ENCODE measurements around the gene CLDN14.

Gene CLDN14

GRCh38 chr21:36430841-36431240, 49.1 kb downstream of the CLDN14 start:
- DNase-seq = no peak

GRCh38 chr21:36429947-36430546, 49.9 kb downstream of the CLDN14 start:
- DNase-seq = peak; percentile 72 to 73

DNA sequence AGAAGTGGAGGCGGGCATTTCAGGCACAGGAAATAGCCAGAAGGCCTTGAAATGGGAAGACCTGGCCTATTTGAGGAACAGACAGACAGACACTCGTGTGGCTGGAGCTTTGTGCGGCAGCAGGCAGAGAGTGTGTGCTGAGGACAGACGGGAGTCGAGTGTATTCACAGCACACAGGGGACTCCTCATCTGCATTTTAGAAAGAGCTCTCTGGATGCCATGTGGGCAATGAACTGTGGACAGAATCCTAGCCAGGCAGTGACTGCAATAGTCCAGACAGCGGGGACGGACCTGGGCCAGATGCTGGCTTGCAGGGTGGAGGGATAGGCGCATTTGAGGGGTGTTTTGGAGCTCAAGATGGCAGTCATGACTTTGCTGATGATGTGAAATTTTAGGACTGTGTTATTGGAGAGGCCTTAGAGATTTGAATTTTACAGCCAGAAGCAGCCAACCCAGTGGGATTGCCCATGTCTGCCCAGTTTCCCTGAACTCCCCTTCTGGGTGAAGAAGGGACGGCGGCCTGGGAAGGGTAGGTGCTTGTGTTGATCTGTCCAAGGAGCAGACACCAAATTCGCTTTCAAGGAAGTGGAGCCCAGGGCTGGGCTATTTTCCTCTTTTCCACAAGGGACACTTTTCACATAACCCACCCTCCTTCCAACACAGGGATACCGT, 51.0 kb downstream of the CLDN14 start:
- no peak for DNase-seq

GRCh38 chr21:36427502-36427901, 52.4 kb downstream of the CLDN14 start:
- DNase-seq = no peak

DNA sequence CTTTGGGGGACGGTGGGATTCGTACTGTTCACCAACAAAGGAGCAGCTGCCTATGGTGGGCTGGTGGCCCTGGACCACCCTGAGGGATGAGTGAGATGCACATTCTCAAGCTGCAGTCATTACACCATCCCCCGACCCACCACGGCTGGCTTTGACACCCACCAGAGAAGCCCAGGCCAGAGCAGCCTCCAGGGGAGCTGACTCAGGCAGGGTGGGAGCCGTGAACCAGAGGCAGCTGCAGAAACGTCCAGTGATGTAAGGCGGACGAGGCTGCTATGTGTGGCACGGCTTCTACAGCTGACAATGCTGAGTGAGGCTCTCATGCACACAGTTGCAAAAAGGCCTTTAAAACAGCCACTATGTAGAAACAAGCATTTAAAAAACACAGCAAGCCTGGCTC, 54.6 kb downstream of the CLDN14 start:
- no peak for DNase-seq

DNA sequence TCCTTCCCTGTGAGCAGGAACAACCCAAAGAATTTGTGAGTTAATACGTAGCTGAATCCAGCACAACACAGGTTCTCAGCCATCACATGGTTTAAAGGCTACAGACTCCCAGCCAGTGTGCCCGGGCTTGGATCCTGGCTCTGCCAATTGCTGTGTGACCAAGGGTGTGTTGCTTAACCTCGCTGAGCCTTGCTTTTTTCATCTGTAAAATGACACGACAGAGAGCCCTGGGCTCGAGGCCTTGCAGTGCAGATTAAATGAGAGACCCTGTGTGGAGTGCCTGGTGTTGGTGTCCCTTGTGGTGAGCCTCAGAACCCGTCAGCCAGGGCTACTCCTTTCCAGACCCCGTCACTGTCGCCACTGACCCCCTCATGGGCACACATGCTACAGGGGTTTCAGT, 55.3 kb downstream of the CLDN14 start:
- DNase-seq = no peak

- DNase-seq = no peak
Observed at GRCh38 chr21:36423771-36424433, 56.0 kb downstream of the CLDN14 start.

- peak; percentile 25 to 50 for DNase-seq
Observed at GRCh38 chr21:36422279-36423098, 57.4 kb downstream of the CLDN14 start.

DNA sequence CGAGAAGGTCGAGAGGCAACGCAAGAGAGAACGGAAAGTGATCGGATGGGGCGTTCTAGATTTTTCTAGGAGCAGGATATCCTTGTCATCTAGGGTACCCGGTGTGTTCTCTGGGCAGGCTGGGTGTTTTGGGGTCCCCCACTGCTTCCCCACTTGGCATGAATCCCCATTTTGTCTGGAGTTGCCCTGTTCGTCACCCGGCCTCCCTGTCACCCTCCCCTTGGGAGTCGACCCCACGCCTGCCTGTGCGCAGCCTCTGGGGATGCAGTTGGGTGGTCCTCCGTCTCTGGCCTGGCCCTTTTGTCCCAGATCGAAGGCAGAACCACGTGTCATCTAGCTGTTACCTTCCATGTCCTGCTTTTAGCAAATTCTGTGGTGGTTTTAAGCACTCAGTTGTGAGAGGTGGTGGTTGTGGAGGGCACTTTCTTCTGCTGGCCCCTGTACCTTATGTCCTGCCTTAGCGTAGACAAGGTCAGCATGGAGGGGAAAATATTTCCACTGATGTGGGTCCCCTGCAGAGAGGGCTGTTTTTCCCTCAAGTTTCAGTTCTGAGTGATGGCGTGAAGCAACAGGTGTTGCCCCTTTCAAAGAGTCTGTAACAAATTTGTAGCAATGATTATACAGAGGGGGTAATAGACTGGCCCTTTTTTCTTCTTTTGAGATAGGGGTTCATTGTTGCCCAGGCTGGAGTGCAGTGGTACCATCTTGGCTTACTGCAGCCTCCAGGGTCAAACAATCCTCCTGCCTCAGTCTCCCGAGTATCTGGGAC, 59.2 kb downstream of the CLDN14 start:
- DNase-seq = no peak

DNA sequence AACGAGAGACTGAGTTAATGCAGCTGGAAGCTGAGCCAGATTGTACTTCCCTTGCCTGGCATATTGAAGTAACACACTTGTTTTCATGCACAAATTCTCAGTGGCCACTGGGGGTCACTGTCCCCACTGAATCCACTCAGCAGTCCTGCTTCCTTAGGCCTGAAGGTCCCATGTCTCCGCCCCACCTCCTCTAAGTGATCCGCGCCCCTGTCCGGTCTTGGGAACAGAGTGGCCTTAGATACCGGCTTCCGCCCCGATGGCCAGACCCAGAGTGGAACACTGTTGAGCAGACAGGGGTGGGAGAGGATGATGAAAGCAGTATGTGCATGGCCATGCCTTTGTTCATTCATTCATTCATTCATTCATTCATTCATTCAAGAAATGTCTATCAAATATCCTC, 59.9 kb downstream of the CLDN14 start:
- DNase-seq = peak; percentile 42 to 56

GRCh38 chr21:36419241-36419640, 60.7 kb downstream of the CLDN14 start:
- DNase-seq = no peak

- DNase-seq = no peak
Observed at GRCh38 chr21:36415375-36415774, 64.5 kb downstream of the CLDN14 start.

DNA sequence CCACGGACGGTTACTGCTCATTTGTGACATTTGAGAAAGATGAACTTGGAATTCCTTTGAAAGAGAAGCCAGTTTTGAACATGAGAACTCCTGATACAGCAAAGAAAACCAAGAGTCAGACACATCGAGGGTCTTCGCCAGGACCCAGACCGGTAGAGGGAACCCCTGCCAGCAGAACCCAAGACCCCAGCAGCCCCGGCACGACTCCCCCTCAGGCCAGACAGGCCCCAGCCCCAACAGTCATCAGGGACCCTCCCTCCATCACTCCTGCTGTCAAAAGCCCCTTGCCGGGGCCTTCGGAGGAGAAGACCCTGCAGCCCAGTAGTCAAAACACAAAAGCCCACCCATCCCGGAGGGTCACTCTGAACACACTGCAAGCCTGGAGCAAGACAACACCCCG, 67.0 kb downstream of the CLDN14 start:
- DNase-seq = no peak

DNA sequence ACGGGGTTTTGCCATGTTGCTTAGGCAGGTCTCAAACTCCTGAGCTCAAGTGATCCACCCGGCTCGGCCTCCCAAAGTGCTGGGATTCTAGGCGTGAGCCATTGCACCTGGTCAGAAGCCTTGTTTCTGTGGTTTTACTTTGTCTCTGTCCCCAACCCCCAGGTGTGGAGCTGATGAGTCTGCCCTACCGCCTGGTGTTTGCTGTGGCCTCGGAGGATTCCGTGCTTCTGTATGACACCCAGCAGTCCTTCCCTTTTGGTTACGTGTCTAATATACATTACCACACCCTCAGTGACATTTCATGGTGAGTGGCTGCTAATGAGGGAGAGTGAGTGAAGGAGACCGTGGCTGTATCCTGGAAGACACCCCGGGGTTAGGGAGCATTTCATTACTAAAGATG, 68.6 kb downstream of the CLDN14 start:
- no peak for DNase-seq
